GM18508 (cell line): ENCODE data around the gene LTO1.

ENCODE experiments used
- ATAC-seq: cut with Tn5 transposase; IDR thresholded peaks from one replicate; pipeline ENCODE4 v1.9.1; 2021; ENCODE audit warnings: moderate number of reproducible peaks; ENCODE audit not compliant: insufficient read depth, unreplicated experiment

The LTO1 gene

GRCh38 chr11:69648679-69649575 lies 26.2 kb downstream of the LTO1 start:
- no peak for ATAC-seq

- ATAC-seq: no peak
Observed at GRCh38 chr11:69647761-69648497, 27.2 kb downstream of the LTO1 start.

DNA sequence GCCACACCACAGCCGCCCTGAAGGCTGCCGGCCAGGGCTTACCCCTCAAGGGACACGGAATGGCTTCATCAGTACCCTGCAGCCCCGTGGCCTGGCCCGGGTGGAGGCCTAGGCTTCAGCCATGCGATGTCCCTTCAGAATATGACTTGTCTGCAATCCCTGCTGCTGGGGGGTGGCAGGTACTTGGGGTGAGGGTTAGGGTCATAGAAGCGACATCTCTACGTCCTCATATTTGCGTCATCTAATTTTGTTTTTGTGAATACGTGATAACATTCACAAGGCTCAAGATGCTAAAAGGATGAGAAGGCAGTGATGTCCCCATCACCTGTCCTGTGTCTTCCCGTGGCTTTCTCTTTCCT lies 27.8 kb downstream of the LTO1 start:
- no peak for ATAC-seq

- ATAC-seq: no peak
Observed at GRCh38 chr11:69646493-69647389, 28.4 kb downstream of the LTO1 start.

DNA sequence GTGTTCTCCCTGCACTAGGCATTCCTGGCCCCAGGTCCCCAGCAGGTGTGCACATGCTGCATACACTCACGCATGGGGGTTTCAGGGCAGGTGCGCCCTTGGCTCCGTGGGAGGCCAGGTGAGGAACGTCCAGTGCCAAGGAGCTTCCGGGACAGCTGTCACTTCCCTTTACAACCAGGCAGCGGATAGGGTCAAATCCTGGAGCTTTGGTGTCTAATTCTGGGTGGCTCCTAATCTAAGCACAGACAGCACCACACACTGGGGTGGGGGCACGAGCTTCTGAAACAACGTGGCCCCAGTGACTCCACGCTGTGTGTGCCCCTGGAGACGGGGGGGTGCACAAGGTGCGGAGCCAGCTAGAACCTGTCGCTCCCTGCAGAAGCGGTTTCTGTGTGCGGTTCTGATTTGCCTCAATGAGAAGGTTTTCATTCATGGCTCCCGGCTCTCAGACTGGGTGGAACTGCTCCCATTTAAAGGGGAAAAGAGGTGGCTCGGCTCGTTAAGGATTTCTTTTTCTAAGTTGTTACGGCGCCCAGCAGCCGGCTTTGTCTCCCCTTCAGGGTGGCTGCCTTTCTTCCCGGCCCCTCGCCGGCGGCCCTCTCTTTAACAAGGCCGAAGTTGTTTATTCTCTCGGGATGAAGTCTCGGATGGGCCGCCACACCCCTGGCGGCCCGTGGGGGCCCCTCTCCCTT lies 29.2 kb downstream of the LTO1 start:
- no peak for ATAC-seq

- no peak for ATAC-seq
Observed at GRCh38 chr11:69644962-69645675, 30.0 kb downstream of the LTO1 start.

- ATAC-seq: no peak
Observed at GRCh38 chr11:69644071-69644961, 30.8 kb downstream of the LTO1 start.

- ATAC-seq: no peak
Observed at GRCh38 chr11:69643646-69644045, 31.5 kb downstream of the LTO1 start.

DNA sequence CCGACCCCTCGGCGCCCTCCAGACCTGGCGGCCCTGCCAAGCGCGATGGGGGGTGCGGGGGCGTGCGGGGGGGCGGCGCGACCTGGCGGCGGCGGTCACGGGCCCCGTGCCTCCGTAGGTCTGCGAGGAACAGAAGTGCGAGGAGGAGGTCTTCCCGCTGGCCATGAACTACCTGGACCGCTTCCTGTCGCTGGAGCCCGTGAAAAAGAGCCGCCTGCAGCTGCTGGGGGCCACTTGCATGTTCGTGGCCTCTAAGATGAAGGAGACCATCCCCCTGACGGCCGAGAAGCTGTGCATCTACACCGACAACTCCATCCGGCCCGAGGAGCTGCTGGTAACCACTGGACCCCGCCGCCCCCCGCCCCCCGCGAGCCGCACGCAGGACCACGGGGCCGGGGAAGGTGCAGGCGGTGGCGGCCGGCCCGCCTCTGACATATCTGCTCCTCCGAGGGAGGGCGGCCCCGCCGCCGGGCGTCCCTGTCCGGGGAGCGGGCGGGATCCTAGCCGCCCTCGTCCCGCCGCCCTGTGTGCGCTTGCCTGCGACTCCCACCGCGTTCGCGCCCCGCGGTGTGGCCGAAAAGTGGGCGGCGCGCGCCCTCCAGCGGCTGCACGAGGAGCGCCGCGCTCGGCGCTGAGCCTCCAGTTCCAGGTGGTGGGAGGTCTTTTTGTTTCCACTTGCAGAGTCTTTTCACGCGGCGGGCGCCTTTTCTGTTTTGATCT lies 32.1 kb downstream of the LTO1 start:
- ATAC-seq: no peak

- ATAC-seq: no peak
Observed at GRCh38 chr11:69642549-69642912, 32.6 kb downstream of the LTO1 start.

- ATAC-seq: no peak
Observed at GRCh38 chr11:69641681-69642548, 33.2 kb downstream of the LTO1 start.

DNA sequence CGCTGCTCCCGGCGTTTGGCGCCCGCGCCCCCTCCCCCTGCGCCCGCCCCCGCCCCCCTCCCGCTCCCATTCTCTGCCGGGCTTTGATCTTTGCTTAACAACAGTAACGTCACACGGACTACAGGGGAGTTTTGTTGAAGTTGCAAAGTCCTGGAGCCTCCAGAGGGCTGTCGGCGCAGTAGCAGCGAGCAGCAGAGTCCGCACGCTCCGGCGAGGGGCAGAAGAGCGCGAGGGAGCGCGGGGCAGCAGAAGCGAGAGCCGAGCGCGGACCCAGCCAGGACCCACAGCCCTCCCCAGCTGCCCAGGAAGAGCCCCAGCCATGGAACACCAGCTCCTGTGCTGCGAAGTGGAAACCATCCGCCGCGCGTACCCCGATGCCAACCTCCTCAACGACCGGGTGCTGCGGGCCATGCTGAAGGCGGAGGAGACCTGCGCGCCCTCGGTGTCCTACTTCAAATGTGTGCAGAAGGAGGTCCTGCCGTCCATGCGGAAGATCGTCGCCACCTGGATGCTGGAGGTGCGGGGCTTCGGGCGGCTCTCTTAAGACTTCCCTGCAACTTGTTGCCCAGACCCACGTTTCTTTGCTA lies 34.1 kb downstream of the LTO1 start, which contains the start of gene CCND1:
TSS of gene CCND1 (plus strand) at position 162 of the 587 bp plus-strand sequence. CDS start at position 320, 158 bp downstream.
- ATAC-seq: no peak

- no peak for ATAC-seq
Observed at GRCh38 chr11:69640260-69640994, 34.7 kb downstream of the LTO1 start.

- ATAC-seq: no peak
Observed at GRCh38 chr11:69639831-69640230, 35.3 kb downstream of the LTO1 start.

DNA sequence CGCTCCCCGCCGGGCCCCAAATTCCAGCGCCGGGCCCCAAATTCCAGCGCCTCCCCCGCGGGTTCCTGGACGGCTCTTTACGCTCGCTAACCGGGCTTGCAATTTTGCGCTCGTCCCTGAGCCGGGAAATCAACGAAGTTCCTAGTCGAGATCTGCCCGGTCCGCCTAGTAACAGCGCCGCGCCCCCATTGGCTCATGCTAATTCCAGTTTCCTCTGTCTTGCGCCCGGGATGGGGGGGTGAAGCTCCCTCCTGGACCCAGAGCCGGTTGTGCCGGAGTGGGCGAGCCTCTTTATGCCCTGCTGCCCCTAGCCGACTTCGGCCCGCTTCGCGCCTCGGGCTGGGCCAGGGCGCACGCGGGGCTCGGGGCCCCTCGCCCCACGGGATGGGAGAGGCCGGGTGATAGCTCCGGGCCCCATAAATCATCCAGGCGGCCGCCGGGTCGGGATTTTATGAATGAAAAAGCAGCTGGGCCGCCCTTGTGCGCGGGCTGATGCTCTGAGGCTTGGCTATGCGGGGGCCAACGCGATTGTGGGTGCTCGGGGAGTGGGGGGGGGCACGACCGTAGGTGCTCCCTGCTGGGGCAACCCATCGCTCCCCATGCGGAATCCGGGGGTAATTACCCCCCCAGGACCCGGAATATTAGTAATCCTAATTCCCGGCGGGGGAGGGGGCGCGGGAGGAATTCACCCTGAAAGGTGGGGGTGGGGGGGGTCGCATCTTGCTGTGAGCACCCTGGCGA lies 36.0 kb downstream of the LTO1 start:
- ATAC-seq: no peak
